Gastrocnemius medialis (tissue), 4 donors: ENCODE data around the gene SETD3. TPM values are rescaled to one million over a fixed set of nuclear protein-coding genes. Genes with fewer than 3 reads are reported as not detected.

ENCODE experiments used
- ATAC-seq, 2 donors: fragments of 150-250 bp; one replicate each; pipeline ENCODE4 v1.9.1; 2016
- DNase-seq, 2 donors: peaks; one replicate each; pipeline ENCODE4 v3.0.0-alpha.2; 2019
- H3K27ac ChIP-seq, 4 donors: fragments of 200-600 bp; sonication (generic); 1 replicate in 1 of 4; 2 replicates in 3 of 4; pipeline ENCODE4 v1.5.1; 2016 to 2018; ENCODE audit warnings: mild to moderate bottlenecking in 2 of 4, moderate library complexity in 1 of 4
- H3K27me3 ChIP-seq, 3 donors: fragments of 200-600 bp; sonication (generic) in 2 of 3; 1 replicate in 1 of 3; 2 replicates in 2 of 3; pipeline versions ENCODE4 v1.5.1 to v1.6.0; 2016 to 2019; ENCODE audit warnings: mild to moderate bottlenecking in 1 of 3, moderate library complexity in 1 of 3
- H3K36me3 ChIP-seq, 2 donors: fragments of 200-600 bp; sonication (generic) in 1 of 2; one replicate each; pipeline ENCODE4 v1.5.1; 2017 to 2018
- H3K4me1 ChIP-seq, 2 donors: fragments of 200-600 bp; sonication (generic) in 1 of 2; one replicate each; pipeline ENCODE4 v1.5.1; 2016 to 2017; ENCODE audit warnings: mild to moderate bottlenecking in 2 of 2
- H3K4me3 ChIP-seq, 4 donors: fragments of 200-600 bp; sonication (generic) in 3 of 4; 1 replicate in 1 of 4; 2 replicates in 3 of 4; pipeline ENCODE4 v1.5.1; 2016 to 2019; ENCODE audit warnings: mild to moderate bottlenecking in 2 of 4
- H3K9me3 ChIP-seq, 3 donors: fragments of 200-600 bp; sonication (generic) in 2 of 3; 1 replicate in 1 of 3; 2 replicates in 2 of 3; pipeline ENCODE4 v1.5.1; 2016 to 2019
- POLR2A ChIP-seq, 2 donors: fragments of 450-650 bp; IDR thresholded peaks; one replicate each; pipeline ENCODE4 v1.6.1; 2017; ENCODE audit warnings: antibody characterized with exemption in 2 of 2, mild to moderate bottlenecking in 2 of 2, moderate library complexity in 2 of 2
- in situ Hi-C, 4 donors: fragments of 200-750 bp; cut with MboI; loops; one replicate each; pipeline versions ENCODE4 v1.15.0 to v1.8.0; 2017; ENCODE audit warnings: low sequenced_read_pairs in 4 of 4
- intact Hi-C: fragments of 100-400 bp; cut with DNase I; formaldehyde crosslinking; loops from one replicate; pipeline ENCODE4 v1.15.1; 2023; ENCODE audit warnings: low total_unique reads
- total RNA-seq, 4 donors: library from RNA; depleted of rRNA; stranded (reverse); fragments of >200 nt; gene quantifications; one replicate each; pipeline versions ENCODE4 v1.1.0 to v1.2.3, GENCODE V29; 2016
- TF ChIP-seq, protein P1 (sequence below), 5 experiments: fragments of 450-650 bp in 3 of 5; fragments of 200-600 bp in 2 of 5; sonication (generic) in 2 of 5; IDR thresholded peaks in 4 of 5; conservative IDR thresholded peaks in 1 of 5; 1 replicate in 4 of 5; 2 replicates in 1 of 5; pipeline ENCODE4 v1.5.1; 2016 to 2019; ENCODE audit warnings: antibody characterized with exemption in 5 of 5, mild to moderate bottlenecking in 3 of 5, moderate library complexity in 3 of 5

SETD3 gene
- total RNA-seq, 4 donors from 2014 or later = 116 to 170 (median 117) TPM

DNA sequence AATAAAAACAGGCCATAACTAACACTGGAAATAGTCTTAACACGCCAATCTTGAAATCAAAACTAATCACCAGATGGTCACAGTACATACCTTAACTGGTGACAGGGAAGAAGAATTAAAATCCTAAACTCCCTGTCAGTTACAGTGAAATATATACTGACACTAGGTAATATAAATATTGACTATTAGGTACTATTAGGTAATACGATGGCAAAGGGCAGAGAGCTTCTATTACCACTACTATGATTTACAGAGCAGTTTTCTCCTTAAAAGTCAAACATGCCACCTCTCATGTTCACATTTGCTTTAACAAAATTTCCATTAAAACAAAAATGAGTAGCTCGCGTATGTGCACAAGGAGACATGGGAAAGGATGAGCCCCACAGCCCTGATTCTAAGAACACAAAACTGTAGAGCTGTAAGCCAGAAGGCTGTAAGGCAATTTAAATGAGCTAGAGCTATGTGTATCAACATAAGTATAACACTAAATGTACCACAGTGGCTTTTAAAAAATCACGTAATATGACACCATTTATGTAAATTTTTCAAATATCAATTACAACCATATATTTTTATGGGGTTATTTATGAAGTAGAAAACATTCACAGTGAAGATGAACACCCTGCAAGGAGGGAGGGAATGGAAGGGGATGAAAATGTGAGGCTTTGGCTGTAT lies 19.1 kb downstream of the SETD3 start:
- H3K27me3 ChIP-seq = no peaks in the 10 kb centered on the region
- ATAC-seq (no peak), DNase-seq (no peak)
- H3K4me3 ChIP-seq = no peak overlapping the region
- H3K4me1 ChIP-seq = peaks cover 12% of the 10 kb centered on the region in 2 donors
- peaks cover 0 to 62% of the 10 kb centered on the region in 2 donors for H3K36me3 ChIP-seq
- in situ Hi-C loops (no loop called here), intact Hi-C loops (no loop called here)
- no peak overlapping the region for H3K27ac ChIP-seq
- no peaks in the 10 kb centered on the region for H3K9me3 ChIP-seq
- TF ChIP-seq, protein P1, sequence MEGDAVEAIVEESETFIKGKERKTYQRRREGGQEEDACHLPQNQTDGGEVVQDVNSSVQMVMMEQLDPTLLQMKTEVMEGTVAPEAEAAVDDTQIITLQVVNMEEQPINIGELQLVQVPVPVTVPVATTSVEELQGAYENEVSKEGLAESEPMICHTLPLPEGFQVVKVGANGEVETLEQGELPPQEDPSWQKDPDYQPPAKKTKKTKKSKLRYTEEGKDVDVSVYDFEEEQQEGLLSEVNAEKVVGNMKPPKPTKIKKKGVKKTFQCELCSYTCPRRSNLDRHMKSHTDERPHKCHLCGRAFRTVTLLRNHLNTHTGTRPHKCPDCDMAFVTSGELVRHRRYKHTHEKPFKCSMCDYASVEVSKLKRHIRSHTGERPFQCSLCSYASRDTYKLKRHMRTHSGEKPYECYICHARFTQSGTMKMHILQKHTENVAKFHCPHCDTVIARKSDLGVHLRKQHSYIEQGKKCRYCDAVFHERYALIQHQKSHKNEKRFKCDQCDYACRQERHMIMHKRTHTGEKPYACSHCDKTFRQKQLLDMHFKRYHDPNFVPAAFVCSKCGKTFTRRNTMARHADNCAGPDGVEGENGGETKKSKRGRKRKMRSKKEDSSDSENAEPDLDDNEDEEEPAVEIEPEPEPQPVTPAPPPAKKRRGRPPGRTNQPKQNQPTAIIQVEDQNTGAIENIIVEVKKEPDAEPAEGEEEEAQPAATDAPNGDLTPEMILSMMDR (IDR thresholded peaks at IDR 0.05 in 4 of 5, conservative IDR thresholded peaks at IDR 0.05 in 1 of 5) = no peak
- no peak for TF ChIP-seq POLR2A (IDR thresholded peaks at IDR 0.05)

DNA sequence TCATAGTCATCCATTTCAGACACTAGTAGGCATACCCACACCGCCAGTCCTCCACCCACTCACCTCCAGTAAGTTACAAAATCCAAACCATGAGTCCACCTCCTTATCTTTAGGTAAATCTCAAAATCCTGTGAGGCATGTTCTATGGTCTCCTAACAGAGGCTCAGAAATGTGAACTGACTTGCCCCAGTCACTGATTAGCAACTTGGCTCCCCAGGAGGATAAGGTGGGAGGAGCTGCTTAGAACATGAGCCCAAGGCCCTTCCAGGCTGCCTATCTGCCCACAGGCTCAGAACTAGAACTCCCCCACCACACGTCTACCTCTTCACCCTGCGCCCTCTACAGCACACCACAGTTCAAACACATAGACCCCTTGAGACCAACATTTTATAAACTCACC lies 19.9 kb downstream of the SETD3 start:
- no peak overlapping the region for H3K4me3 ChIP-seq
- no peak overlapping the region for H3K27ac ChIP-seq
- H3K27me3 ChIP-seq = no peaks in the 10 kb centered on the region
- ATAC-seq (no peak), DNase-seq (no peak)
- H3K4me1 ChIP-seq = peaks cover 12% of the 10 kb centered on the region in 2 donors
- H3K9me3 ChIP-seq = no peaks in the 10 kb centered on the region
- intact Hi-C loops (no loop called here), in situ Hi-C loops (no loop called here)
- peaks cover 0 to 64% of the 10 kb centered on the region in 2 donors for H3K36me3 ChIP-seq
- TF ChIP-seq, protein P1 (IDR thresholded peaks at IDR 0.05 in 4 of 5, conservative IDR thresholded peaks at IDR 0.05 in 1 of 5) = no peak
- TF ChIP-seq POLR2A (IDR thresholded peaks at IDR 0.05) = no peak

DNA sequence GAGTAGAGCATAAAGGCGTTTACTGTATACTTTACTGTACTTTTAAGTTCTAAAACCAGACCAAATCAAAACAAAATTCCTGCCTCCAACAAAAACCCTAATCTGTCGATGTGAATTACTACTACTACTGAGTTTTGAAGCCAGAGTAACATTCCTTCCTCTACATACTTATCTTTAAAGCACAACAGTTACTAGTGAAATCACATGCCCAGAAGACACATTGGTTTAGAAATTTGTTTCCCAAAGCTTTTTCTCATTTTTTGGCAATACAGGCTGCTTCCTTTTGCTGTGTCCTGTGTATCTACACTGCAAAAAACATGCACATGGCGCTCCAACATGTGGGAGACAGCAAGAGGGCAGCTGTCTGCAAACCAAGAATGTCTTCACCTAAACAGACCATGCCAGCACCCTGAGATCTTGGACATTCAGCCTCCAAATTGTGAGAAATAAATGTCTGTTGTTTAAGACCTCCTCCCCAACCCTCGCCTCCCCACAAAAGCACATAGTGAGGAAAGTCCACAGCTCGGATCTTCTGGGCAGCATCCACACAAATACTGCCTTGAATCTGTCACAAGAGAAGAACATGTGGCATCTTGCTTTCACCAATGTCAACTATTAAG lies 21.1 kb downstream of the SETD3 start:
- Histone ChIP-seq H3K36me3 (peaks cover 0 to 64% of the 10 kb centered on the region in 2 donors), H3K9me3 (no peaks in the 10 kb centered on the region), H3K4me3 (no peak overlapping the region), H3K4me1 (peaks cover 12% of the 10 kb centered on the region in 2 donors), H3K27ac (no peak overlapping the region), H3K27me3 (no peaks in the 10 kb centered on the region)
- intact Hi-C loops = no loop called here
- DNase-seq = no peak
- in situ Hi-C loops = no loop called here
- no peak for ATAC-seq
- TF ChIP-seq POLR2A (IDR thresholded peaks at IDR 0.05) = no peak
- TF ChIP-seq, protein P1 (IDR thresholded peaks at IDR 0.05 in 4 of 5, conservative IDR thresholded peaks at IDR 0.05 in 1 of 5) = no peak

DNA sequence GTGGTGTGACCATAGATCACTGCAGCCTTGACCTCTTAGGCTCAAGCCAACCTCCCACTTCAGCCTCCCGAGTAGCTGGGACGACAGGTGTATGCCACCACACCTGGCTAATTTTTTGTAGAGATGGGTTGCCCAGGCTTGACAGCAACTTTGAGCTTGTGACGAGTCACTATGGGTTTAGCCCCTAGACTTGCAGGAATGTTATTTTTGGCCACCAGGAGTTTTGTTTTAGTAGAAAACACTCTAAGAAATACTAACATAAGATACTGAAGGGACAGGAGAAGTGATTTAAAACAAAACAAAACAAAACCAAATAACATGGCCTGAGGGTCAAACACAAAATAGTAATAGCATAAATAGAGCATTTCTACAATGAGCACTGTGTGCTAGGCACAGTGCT lies 26.4 kb downstream of the SETD3 start:
- DNase-seq (no peak), ATAC-seq (no peak)
- H3K27me3 ChIP-seq = no peaks in the 10 kb centered on the region
- H3K9me3 ChIP-seq = no peaks in the 10 kb centered on the region
- TF ChIP-seq, protein P1 (IDR thresholded peaks at IDR 0.05 in 4 of 5, conservative IDR thresholded peaks at IDR 0.05 in 1 of 5) = no peak
- no peak for TF ChIP-seq POLR2A (IDR thresholded peaks at IDR 0.05)
- in situ Hi-C loops = no loop called here
- H3K27ac ChIP-seq = no peak overlapping the region
- H3K4me1 ChIP-seq = peaks cover 0 to 9% of the 10 kb centered on the region in 2 donors
- intact Hi-C loops = no loop called here
- H3K4me3 ChIP-seq = no peak overlapping the region
- peaks cover 0 to 31% of the 10 kb centered on the region in 2 donors for H3K36me3 ChIP-seq
